ENCODE results near the gene NCOR2. TPM values are rescaled to one million over a fixed set of nuclear protein-coding genes. Genes with fewer than 3 reads are reported as not detected.

NCOR2 gene
- total RNA-seq, 4 donors from 2014 or later, result 45.3 to 178 (median 99.9) TPM

DNA sequence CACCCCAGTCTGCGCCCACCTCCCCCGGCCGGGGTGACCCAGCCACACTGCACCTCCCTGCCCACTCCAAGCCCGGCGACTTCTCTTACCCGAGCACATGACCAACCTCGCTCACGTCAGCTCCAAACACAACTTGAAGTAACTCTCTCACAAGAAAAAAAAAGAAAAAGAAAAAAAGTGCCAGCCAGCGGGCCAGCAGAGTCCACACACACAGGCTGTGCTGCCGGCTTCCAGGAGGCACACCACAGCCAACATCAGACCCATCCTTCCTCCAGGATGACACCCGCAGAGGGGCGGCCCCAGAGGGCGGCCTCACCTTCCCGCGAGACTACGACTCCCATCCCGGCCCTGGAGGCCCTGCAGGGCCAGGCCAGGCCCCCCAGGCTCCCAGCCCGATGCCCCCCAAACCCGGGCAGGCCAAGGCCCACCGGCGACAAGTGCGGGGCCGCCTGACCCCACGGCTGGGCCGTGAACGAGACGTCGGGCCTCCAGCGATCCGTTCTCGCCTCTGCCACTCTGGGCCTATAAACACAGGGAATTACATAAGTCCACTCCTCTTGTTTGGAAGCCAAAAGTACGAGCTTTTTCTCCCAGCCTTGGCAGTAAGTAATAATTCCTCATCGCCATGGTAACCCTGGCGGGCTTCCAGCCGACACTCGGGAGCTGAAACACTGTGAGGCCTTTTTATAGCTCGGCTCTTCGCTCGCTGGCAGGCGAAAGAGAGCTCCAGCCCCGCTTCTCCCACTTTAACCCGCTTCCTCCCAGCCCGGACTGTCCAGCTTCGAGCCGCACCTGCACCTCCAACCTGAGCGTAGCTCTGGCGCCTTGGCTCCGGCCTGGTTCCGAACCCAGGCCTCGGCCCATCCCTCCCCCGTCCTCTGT lies 49.1 kb downstream of the NCOR2 start:
- H3K4me1 ChIP-seq, result peaks cover 74% of the 10 kb centered on the region in 2 donors
- H3K4me3 ChIP-seq (replicated peaks in 1 of 3), result peak overlapping the region in 2 of 3 donors; percentile 18 to 38
- H3K27me3 ChIP-seq, result no peaks in the 10 kb centered on the region
- WGBS, 2 donors, result 2 to 13% methylated on average over 25 to 51 of the region's 51 CpGs
- intact Hi-C loops (cut with DNase I), result loop anchor here (5.0 kb wide), 1 partner anchor 96 kb away; no protein-coding TSS in a partner anchor
- no peaks in the 10 kb centered on the region for H3K36me3 ChIP-seq
- peak overlapping the region; percentile 97 to 100 (median 99) for H3K27ac ChIP-seq
- peak; percentile 99 to 100 for DNase-seq
- TF ChIP-seq POLR2A (IDR thresholded peaks at IDR 0.05), result peak in 1 of 2 donors; percentile 69
- TF ChIP-seq, protein P1, sequence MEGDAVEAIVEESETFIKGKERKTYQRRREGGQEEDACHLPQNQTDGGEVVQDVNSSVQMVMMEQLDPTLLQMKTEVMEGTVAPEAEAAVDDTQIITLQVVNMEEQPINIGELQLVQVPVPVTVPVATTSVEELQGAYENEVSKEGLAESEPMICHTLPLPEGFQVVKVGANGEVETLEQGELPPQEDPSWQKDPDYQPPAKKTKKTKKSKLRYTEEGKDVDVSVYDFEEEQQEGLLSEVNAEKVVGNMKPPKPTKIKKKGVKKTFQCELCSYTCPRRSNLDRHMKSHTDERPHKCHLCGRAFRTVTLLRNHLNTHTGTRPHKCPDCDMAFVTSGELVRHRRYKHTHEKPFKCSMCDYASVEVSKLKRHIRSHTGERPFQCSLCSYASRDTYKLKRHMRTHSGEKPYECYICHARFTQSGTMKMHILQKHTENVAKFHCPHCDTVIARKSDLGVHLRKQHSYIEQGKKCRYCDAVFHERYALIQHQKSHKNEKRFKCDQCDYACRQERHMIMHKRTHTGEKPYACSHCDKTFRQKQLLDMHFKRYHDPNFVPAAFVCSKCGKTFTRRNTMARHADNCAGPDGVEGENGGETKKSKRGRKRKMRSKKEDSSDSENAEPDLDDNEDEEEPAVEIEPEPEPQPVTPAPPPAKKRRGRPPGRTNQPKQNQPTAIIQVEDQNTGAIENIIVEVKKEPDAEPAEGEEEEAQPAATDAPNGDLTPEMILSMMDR (IDR thresholded peaks at IDR 0.05), result no peak
- no peaks in the 10 kb centered on the region for H3K9me3 ChIP-seq
